NCI-H2227 (cell line): ENCODE data around the gene PPL.

Experiments
- DNase-seq: peaks from one replicate; lab custom pipeline; 2025; ENCODE audit not compliant: unreplicated experiment; lab: John Stamatoyannopoulos, UW

PPL gene

GRCh38 chr16:4892361-4893102 lies 44.4 kb downstream of the PPL start:
- DNase-seq, result no peak

DNA sequence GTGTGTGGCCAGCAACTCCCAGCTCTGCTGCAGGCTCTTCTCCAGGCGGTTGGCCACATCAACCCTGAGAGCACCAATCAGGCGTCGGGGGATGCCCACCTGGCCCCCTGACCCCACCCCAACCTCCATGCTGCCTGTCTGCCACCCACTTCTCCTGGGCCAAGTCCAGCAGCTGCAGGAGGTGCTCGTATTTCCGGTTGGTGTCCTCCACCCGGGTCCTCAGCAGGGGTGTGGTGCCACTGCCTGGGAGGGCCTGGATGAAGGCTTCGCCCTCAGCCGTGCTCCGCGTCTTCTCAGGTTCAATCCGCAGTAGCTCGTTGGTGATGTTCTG lies 45.1 kb downstream of the PPL start:
- DNase-seq, result no peak

DNA sequence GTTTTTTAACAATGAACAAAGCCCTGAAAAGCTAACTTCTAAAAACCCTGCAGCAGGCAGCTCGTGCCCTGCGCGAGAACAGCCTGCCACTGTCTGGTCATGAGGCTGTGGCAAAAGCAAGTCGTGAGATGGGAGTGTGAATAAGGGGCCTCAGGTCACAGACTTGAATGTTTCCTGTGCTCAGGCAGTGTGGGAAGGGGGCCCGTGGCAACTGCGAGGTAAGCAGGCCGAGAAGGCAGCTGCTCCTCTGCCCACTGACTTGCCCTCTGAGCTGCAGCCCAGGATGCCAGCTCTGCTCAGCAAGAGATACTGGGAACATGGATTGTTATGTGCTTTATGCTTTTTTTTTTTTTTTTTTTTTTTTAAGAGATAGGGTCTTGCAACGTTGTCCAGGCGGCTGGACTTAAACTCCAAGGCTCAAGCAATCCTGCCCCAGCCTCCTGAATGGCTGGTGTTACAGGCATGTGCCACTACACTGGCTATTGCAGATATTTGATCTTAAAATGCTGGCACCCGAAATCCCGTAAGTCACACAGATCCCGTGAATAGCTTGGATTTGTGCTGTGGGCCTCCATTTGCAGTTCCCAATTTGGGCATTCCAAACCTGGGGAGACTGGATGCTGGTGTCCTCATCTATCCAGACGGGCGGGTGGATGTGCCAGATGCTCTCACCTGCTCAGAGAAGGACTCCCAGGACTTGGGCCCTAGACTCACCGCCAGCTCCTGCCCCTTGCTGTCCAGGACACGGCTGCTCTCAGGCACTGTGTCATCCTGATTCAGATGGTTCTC lies 45.7 kb downstream of the PPL start:
- DNase-seq, result no peak

- no peak for DNase-seq
Measured at GRCh38 chr16:4890686-4891085, 46.3 kb downstream of the PPL start.

DNA sequence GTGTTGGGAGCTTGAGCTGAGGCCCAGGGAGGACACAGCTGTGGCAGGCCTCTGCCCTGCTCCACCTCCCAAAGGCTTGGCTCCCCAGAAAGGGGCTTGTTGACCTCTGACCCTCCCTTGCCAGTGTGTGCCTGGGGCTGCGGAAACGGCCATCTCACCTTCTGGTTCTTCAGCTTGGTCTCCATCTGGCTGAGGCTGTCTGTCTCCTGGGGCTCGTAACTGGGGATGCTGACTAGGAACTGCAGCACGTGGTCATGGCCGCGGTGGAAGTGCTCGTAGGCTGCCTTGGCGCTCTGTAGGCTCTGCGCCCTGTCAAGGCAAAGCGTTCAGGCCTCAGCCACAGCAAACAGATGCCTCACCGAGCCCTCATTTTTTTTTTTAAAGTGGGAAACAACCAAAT lies 46.9 kb downstream of the PPL start:
- DNase-seq, result no peak

GRCh38 chr16:4888428-4889135 lies 48.4 kb downstream of the PPL start:
- no peak for DNase-seq

GRCh38 chr16:4886151-4886550 lies 50.8 kb downstream of the PPL start:
- DNase-seq, result no peak

DNA sequence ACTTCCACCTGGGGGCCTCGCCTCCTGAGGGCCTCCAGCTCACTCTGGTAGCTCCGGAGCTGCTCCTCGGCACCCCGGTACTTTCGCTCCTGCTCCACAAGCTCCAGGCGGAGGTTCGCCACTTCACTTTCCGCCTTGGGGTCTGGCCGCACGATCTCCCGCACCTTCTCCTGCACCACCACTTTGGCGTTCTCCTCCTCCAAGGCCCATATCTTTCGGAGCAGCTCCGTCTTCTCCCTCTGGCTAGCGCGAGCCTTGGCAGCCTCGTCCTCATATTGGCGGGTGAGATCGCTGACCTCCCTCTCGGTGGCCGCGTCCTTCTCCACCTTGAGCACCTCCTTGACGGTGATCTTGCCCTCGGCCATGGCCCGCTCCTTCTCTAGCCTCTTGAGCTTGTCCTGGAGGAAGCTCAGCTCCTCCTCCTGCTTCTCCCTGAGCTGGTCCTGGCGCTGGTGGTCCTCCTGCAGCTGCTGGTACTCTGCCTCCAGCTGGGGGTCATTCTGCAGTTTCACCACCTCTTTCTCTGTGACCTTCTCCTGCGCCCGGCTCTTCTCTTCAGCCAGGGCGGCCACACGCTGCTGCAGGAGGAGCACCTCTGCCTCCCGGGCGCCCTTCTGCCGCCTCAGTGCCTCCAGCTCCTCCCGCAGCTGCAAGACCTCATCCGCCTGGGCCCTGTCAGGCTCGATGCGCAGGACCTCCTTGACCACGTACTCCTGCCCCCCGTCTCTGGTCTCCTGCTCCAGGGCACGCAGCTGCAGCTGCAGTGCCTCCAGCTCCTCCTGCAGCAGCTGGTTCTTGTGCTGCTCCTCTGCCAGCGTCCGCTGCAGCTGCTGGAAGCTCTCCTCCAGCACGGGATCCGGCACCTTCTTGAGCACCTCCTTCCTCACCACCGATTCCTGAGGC lies 51.7 kb downstream of the PPL start:
- no peak for DNase-seq

DNA sequence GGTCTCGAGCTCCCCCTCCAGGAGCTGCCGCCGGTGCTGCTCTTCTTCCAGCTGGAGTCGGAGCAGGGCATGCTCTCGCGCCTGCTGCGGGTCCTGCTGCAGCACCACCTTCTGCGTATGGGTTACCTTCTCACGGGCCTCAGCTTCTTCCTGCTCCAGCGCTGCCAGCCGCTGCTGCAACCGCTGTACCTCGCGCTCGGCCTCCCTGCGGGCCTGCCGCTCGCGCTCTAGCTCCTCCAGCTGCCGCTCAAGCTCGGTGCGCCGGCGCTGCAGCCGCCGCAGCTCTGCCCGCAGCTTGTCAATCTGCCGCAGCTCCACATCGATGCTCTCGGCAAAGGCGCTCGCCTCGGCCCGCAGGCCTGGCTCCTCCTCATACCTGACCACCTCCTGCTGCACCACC lies 52.7 kb downstream of the PPL start:
- no peak for DNase-seq

GRCh38 chr16:4883501-4883900 lies 53.4 kb downstream of the PPL start:
- DNase-seq, result no peak

DNA sequence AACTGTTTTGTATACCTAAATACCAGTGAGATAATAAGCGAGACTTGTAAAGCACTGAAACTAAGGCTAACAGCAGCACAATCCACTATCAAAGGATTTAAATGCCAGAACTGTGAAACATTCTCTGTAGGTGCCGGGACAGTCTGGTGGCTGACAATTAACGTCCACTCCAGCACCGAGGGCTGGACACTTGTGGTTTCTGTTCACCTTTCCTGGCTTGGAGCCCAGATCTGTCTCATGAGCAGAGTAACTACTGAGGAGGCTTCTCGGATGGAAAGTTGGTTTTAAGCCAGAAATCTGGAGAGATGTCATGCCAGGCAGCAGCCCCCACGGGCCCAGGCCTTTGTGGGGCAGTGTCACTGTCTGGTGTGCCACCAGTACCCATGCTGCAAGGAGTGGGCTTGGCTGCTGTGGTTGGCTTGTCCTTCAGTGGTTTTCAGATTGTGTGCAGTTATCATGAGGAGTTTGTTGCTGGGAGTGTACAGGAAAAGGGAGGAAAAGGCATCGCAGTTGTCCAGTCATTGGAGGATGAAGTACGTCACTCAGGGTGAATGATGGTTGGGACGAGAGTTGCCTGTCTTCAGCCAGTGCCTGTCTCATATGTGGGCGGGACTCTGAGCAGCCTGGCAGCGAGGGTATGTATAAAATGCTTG lies 54.2 kb downstream of the PPL start:
- peak; percentile 65 for DNase-seq

DNA sequence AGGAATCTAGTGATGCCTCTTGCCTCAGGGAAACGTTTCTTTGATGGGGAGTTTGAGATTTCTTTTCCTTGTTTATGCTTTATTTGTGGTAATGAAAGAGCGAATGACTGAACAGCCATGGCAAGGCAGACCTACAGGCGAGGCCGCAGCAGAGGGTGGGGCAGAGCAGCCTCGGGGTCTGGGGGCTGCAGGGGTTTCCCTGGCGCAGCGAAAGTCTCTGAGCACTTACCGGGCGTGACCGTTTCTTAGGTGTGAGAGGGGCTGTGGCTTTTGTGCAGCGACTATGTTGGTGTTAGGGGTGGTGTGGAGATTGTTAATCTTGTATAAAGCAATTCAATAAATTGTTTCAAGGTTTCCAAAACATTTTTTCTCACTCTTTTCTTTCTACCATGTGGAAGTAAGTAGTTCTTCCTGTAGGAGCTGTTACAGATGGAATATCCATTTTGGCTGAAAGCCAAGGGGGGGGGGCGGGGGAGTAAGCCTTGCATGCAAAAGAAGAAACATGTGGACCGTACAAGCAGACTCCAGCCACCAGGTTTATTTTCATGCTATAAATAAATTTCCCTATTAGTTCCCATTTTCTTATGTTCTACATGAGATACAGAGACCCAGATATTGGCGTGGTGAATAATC lies 54.8 kb downstream of the PPL start:
- no peak for DNase-seq

- DNase-seq, result no peak
Measured at GRCh38 chr16:4880006-4880580, 56.9 kb downstream of the PPL start.

DNA sequence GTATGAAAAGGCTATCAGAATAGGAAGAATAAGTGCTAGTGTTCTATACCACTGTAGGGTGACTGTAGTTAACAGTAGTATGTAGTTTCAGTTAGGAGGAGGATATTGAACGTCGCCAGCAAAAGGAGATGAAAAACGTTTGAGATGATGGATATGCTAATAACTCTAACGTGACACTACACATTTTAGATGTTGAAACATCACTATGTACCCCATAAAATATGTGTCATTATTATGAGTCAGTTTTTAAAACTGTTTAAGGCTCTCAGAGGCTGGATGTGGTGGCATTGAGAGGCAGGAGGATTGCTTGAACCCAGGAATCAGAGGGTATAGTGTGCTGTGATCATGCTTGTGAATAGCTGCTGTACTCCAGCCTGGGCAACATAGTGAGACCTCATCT lies 57.9 kb downstream of the PPL start:
- DNase-seq, result no peak

DNA sequence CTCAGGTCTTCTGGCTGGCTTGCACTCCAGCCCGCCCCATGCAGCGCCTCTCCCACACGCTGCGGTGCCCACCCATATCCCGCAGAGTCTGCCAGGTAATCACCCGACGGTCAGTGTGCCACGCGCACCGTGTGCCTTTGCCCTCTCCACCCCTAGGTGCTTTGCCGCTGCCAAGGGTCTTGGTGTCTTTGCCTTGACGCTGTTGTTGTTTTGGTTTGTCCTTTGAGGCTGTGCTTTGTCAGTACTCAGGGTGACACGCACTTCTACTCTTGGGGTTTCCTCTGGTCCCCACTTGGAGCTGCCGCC lies 59.6 kb downstream of the PPL start:
- DNase-seq, result no peak

- DNase-seq, result no peak
Measured at GRCh38 chr16:4876646-4877379, 60.1 kb downstream of the PPL start.

DNA sequence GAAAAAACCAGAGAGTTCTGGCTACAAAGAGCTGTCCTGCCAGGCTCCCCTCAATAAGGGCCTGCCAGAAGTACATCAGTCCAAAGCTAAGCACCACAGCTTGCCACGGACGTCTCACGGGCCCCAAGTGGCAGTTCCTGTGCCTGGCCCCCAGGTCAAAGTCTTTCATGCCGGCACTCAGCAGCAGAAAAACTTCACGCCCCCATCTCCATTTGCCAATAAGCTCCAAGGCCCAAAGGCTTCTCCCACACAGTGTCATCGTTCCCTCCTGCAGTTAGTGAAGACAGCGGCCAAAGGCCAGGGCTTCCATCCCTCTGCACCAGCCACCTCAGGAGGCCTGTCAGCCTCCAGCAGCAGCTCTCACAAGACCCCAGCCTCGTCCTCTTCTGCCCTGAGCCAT lies 62.3 kb downstream of the PPL start:
- no peak for DNase-seq

- no peak for DNase-seq
Measured at GRCh38 chr16:4873091-4873490, 63.9 kb downstream of the PPL start.

DNA sequence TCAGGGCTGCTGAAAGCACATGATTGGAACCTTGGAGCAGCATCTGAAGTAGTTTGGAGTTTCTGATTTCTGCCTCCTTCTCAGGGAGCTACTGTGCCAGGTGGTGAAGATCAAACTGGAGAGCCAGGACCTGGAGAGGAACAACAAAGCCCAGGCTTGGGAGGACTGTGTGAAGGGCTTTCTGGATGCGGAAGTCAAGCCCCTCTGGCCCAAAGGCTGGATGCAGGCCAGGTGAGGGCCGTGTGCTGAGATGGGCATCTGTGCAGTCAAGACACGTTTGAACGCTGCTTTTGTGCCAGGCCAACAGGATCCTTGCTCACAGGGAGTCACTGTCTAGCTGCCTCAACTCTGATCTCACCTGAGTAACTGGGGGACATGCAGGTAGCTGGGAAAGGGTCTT lies 65.9 kb downstream of the PPL start:
- no peak for DNase-seq
